Kidney epithelial cell (primary cell): ENCODE measurements around the gene OR13J1. TPM values are rescaled to one million over a fixed set of nuclear protein-coding genes. Genes with fewer than 3 reads are reported as not detected.

Experiments used
- DNase-seq: peaks from one replicate; pipeline ENCODE4 v3.0.0-alpha.2; 2010; ENCODE audit warnings: low read depth
- H3K27me3 ChIP-seq: 2 replicates; pipeline ENCODE4 v1.6.0; 2011; ENCODE audit warnings: low read length; ENCODE audit not compliant: control insufficient read depth, insufficient read depth
- H3K36me3 ChIP-seq: 2 replicates; pipeline ENCODE4 v1.5.1; 2011; ENCODE audit warnings: low read length; ENCODE audit not compliant: control insufficient read depth, insufficient read depth
- H3K4me3 ChIP-seq: 2 replicates; pipeline ENCODE4 v1.5.1; 2011; ENCODE audit warnings: low read depth, mild to moderate bottlenecking, control low read depth, low read length
- total RNA-seq: library from RNA; depleted of rRNA; stranded (reverse); fragments of >200 nt; gene quantifications from 2 replicates; pipeline ENCODE4 v1.2.3, GENCODE V29; 2015
- TF ChIP-seq, protein P1 (sequence below): IDR thresholded peaks from 2 replicates; pipeline ENCODE4 v1.5.1; 2011; ENCODE audit warnings: mild to moderate bottlenecking, moderate library complexity, low read length, control low read depth, inconsistent platforms; ENCODE audit not compliant: insufficient read depth, poor library complexity, severe bottlenecking

Gene OR13J1
- total RNA-seq, 1 donor from 2014 or later, result not detected

DNA sequence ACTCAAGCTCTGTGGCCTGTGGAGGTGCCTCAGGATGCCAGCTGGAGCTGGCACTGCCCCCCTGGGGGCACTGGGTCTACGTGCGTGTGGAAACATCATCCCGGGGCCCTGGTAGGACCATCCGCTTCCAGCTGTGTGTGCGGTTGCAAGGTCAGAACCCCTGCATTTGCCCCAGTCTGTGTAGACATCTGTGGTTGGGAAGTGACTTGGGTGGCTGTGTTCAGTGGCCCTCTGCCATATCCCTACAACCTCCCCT, 28.6 kb downstream of the OR13J1 start:
- no peak for DNase-seq
- H3K27me3 ChIP-seq, result no peaks in the 10 kb centered on the region
- TF ChIP-seq, protein P1, sequence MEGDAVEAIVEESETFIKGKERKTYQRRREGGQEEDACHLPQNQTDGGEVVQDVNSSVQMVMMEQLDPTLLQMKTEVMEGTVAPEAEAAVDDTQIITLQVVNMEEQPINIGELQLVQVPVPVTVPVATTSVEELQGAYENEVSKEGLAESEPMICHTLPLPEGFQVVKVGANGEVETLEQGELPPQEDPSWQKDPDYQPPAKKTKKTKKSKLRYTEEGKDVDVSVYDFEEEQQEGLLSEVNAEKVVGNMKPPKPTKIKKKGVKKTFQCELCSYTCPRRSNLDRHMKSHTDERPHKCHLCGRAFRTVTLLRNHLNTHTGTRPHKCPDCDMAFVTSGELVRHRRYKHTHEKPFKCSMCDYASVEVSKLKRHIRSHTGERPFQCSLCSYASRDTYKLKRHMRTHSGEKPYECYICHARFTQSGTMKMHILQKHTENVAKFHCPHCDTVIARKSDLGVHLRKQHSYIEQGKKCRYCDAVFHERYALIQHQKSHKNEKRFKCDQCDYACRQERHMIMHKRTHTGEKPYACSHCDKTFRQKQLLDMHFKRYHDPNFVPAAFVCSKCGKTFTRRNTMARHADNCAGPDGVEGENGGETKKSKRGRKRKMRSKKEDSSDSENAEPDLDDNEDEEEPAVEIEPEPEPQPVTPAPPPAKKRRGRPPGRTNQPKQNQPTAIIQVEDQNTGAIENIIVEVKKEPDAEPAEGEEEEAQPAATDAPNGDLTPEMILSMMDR, result no peak
- H3K4me3 ChIP-seq, result no peak overlapping the region
- no peaks in the 10 kb centered on the region for H3K36me3 ChIP-seq

GRCh38 chr9:35840881-35841644, 29.1 kb downstream of the OR13J1 start:
- TF ChIP-seq, protein P1, result no peak

GRCh38 chr9:35839926-35840325, 30.3 kb downstream of the OR13J1 start:
- TF ChIP-seq, protein P1, result no peak
- no peaks in the 10 kb centered on the region for H3K27me3 ChIP-seq
- no peak for DNase-seq

More at GRCh38 chr9:35840881-35841644, 29.1 kb downstream of the OR13J1 start:
- Histone ChIP-seq H3K36me3 (no peaks in the 10 kb centered on the region), H3K4me3 (no peak overlapping the region), H3K27me3 (no peaks in the 10 kb centered on the region)
- DNase-seq, result no peak

DNA sequence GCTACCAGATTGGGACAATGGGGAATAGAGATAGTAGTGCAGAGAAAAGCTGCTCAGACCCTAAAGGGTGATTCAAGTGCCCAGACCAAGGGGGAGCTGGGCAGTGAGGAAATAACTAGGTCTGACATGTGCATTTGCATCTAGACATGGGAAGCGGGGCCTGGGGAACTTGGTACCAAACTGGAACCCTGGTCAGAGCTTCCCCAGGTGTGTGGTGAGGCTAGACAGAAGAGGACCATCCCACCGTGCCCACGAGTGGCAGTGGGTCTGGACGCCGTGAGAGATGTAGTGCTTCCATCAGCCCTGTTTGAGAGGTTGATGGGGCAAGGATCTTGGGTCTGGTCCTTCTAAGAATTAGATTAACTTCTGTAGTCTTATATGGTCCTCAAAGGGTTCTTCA, 33.6 kb downstream of the OR13J1 start:
- no peak for DNase-seq
- H3K27me3 ChIP-seq, result no peaks in the 10 kb centered on the region
- no peaks in the 10 kb centered on the region for H3K36me3 ChIP-seq
- H3K4me3 ChIP-seq, result no peak overlapping the region
- TF ChIP-seq, protein P1, result no peak

More at GRCh38 chr9:35839926-35840325, 30.3 kb downstream of the OR13J1 start:
- H3K36me3 ChIP-seq, result no peaks in the 10 kb centered on the region
- H3K4me3 ChIP-seq, result no peak overlapping the region

- Histone ChIP-seq H3K36me3 (no peaks in the 10 kb centered on the region), H3K4me3 (no peak overlapping the region), H3K27me3 (no peaks in the 10 kb centered on the region)
- no peak for DNase-seq
- TF ChIP-seq, protein P1, result no peak
Observed at GRCh38 chr9:35835766-35836165, 34.4 kb downstream of the OR13J1 start.

GRCh38 chr9:35835216-35835632, 35.0 kb downstream of the OR13J1 start:
- Histone ChIP-seq H3K27me3 (no peaks in the 10 kb centered on the region), H3K36me3 (no peaks in the 10 kb centered on the region), H3K4me3 (no peak overlapping the region)
- DNase-seq, result no peak
- TF ChIP-seq, protein P1, result peak; percentile 18
